Activated naive CD4-positive, alpha-beta T cell treated with Interleukin-2 at 50 U/mL for 16 hours (primary cell): Measurements from ENCODE around the gene OR2C1.

Source experiments
- DNase-seq: peaks from one replicate; pipeline ENCODE4 v3.0.0-alpha.2; 2020

Gene OR2C1

DNA sequence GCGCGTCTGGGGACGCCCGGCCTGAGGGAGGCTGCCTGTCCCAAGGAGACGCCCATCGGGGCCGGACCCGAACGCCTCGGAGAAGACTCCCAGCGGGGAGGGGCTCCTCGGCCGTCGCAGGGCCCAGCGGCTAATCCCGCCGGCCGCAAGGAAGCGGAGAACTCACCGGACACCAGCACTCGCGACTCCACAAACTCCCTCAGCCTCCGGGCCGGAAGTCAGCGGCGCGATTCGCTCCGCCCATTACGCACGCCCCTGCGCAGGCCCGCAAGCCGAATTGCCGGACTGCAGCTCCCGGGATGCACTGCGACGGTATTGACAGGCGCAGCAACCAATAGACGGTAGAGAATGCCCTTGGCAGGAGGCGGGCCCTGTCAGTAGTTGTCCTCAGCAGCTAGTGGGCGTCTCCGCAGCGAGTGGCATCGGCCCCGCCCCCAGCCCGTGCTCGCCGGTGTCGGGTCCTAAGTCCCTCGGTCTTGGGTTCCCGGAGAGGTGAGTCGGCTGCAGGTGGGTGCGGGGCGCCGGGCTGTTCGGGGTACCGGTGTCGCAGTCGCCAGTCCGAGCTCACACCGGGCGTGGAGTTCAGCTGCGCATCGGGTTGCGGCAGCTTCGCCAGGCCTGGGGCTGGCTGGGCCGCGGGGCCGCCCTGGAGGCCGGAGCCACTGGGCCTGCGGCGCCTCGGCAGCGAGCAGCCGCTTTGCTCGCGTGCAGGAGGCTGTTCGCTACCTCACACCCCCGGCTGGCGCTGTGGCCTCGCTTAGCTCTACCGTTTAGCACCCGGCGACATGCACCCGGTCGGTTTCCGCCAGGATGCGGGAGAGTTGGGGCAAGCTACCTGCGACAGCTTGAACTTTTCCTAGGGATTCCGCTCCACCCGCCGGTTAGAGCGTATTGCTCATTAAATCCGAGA is 45.3 kb downstream of the OR2C1 start, which contains the start of the genes ZNF174 and ZSCAN32:
Gene ZNF174 (plus strand): TSS at position 437 of the 910 bp plus-strand sequence. CDS start 790 bp downstream, outside the sequence.
Gene ZSCAN32 (minus strand): TSS at position 226 of the 910 bp plus-strand sequence. CDS start 3,447 bp downstream, outside the sequence.
- DNase-seq, result peak; percentile 99

DNA sequence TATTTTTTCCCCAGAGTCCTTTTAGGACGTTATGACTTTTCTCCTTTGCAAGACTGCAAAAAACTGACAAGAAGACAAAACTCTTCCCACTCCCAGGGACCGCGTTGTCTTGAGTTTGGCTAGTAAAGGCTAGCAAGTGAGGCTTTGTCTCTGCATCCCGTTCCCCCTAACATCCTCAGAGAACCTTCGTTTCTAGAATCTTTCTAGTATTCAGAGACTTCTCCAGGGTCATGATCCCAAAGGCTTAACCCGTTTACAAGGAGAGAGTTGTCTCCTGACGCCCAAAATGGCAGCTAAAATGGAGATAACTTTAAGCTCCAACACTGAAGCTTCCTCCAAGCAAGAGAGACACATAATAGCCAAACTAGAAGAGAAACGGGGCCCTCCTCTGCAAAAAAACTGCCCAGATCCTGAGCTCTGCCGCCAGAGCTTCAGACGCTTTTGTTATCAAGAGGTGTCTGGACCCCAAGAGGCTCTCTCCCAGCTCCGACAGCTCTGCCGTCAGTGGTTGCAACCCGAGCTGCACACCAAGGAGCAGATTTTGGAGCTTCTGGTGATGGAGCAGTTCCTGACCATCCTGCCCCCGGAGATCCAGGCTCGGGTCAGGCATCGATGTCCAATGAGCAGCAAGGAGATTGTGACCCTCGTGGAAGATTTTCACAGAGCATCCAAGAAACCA is 46.2 kb downstream of the OR2C1 start:
- no peak for DNase-seq
